ENCODE measurements around the gene SFRP2.

GRCh38 chr4:153804722-153805121, 15.8 kb upstream of the SFRP2 start:
- no peak for TF ChIP-seq CTCF (IDR thresholded peaks at IDR 0.05)
- no peak for TF ChIP-seq POLR2A (IDR thresholded peaks at IDR 0.05)

Measured in adrenal gland (tissue), 5 donors.